ENCODE measurements around the gene KDM5A. TPM values are rescaled to one million over a fixed set of nuclear protein-coding genes. Genes with fewer than 3 reads are reported as not detected.
A peak's percentile ranks its signal among the peaks of the same experiment; 100 is the strongest.
"Not testable (repeated sequence)": the region's sequence is repeated elsewhere in the genome, so short reads cannot be mapped to it uniquely, and the experiment has no call there.

KDM5A gene
- polyA plus RNA-seq (2013, experiment 1 of 4), result 21.5 TPM
- polyA plus RNA-seq (2013, experiment 2 of 4), result 28.3 TPM
- polyA plus RNA-seq (2013, experiment 3 of 4), result 19.2 TPM
- polyA plus RNA-seq (2013, experiment 4 of 4), result 23.3 TPM

DNA sequence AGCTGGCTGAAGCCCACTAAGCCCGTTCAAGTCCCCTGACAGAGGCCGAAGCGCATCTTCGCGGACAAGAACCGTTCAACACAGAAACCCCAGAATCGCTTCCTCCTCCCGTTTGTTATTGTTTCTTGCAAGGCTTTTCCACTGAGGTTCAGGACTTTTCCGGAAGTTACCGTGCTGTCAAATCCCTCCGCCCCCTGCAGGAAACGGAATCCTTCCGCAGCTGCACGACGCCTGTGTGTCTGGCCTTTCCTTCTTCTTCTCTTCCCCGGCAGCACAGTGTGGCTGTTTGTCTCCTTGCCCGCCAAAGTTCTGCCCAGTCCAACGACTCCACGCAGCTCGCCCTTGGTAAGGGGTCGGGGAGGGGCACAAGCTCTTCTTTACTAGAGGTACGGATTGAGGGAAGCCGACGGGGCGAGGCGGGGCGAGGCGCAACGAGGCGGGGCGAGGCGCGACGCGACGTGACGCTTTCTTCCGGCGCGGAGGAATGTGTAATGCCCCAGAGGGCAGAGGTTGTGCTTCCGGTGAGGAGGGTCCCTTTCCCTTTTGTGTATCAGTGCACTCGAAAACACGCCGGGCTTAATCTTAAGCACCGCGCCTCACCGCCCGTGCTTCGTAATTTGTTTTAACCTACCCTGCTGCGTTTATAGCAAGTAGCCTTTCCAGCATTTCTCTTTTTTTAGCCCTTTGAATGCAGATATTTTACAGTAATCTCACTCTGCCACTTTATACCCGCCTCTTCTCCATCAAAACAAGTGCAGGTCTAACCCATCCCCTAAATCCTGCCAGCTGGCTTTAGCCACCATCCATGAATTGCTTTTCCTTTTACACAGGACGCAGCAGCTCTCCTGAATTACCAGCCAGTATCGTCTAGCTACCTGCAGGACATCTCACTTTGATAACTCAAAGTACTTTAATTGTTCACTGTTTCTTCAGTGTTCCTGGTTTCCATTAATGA, at the start of gene KDM5A:
Gene KDM5A, minus strand, starts transcription at position 179 of the 955 bp plus-strand sequence. CDS start 229 bp downstream, outside the sequence.
- no peaks in the 10 kb centered on the region for H3K4me1 ChIP-seq (ENCODE audit: control insufficient read depth, insufficient read depth, low read length)
- no peaks in the 10 kb centered on the region for H3K27me3 ChIP-seq (ENCODE audit: control insufficient read depth, insufficient read depth, low read length, poor library complexity, severe bottlenecking)
- WGBS, 2 experiments, result 1% methylated on average over 53 of the region's 53 CpGs
- no peaks in the 10 kb centered on the region for H3K9me3 ChIP-seq (ENCODE audit: control insufficient read depth, low read length)
- peak within 1 kb of the TSS; percentile 99 for H3K27ac ChIP-seq (ENCODE audit: insufficient read depth, low read depth, low read length, poor library complexity, severe bottlenecking)
- H3K4me3 ChIP-seq (ENCODE audit: insufficient read depth, low read depth, low read length), result peak within 1 kb of the TSS; percentile 85
- H3K36me3 ChIP-seq (ENCODE audit: control insufficient read depth, insufficient read depth, low read length), result no peaks in the 10 kb centered on the region

DNA sequence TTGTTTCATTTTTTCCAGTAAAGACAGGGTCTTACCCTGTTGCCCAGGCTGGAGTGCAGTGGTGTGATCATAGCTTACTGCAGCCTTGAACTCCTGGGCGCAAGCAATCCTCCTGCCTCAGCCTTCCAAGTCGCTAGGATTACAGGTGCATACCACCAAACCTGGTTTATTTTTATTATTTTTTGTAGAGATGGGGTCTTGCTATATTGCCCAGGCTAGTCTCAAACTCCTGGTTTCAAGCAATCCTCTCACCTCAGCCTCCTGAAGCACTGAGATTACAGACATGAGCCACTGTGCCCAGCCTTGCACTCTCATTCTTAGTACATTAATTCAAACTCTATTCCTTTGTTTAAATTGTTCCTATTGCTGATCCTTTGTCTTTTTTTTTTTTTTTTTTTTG, 46.6 kb upstream of the KDM5A start:
- not testable (repeated sequence) for H3K27me3 ChIP-seq (ENCODE audit: control insufficient read depth, insufficient read depth, low read length, poor library complexity, severe bottlenecking); H3K27ac ChIP-seq (ENCODE audit: insufficient read depth, low read depth, low read length, poor library complexity, severe bottlenecking); H3K9me3 ChIP-seq (ENCODE audit: control insufficient read depth, low read length); H3K4me1 ChIP-seq (ENCODE audit: control insufficient read depth, insufficient read depth, low read length); H3K4me3 ChIP-seq (ENCODE audit: insufficient read depth, low read depth, low read length)
- WGBS, 2 experiments, result 90 to 100% methylated on average over 2 of the region's 2 CpGs
- peaks cover 42% of the 10 kb centered on the region for H3K36me3 ChIP-seq (ENCODE audit: control insufficient read depth, insufficient read depth, low read length)

DNA sequence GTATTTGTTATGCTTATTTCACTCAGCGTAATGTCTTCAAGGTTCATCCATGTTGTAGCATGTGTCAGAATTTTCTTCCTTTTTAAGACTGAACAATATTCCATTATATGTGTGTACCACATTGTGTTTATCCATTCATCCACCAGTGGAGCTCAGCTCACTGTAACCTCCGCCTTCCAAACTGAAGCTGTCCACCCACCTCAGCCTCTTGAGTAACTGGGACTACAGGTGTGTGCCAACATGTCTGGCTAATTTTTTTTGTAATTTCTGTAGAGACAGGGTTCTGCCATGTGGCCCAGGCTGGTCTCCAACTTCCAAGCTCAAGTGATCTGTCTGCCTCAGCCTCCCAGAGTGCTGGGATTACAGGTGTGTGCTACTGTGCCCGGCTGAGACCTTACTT, 33.4 kb upstream of the KDM5A start:
- Histone ChIP-seq H3K9me3 (ENCODE audit: control insufficient read depth, low read length) (no peaks in the 10 kb centered on the region), H3K27me3 (ENCODE audit: control insufficient read depth, insufficient read depth, low read length, poor library complexity, severe bottlenecking) (no peaks in the 10 kb centered on the region), H3K4me3 (ENCODE audit: insufficient read depth, low read depth, low read length) (no peak overlapping the region), H3K4me1 (ENCODE audit: control insufficient read depth, insufficient read depth, low read length) (no peaks in the 10 kb centered on the region), H3K27ac (ENCODE audit: insufficient read depth, low read depth, low read length, poor library complexity, severe bottlenecking) (no peak overlapping the region), H3K36me3 (ENCODE audit: control insufficient read depth, insufficient read depth, low read length) (peaks cover 30% of the 10 kb centered on the region)
- 87 to 90% methylated on average over 3 of the region's 3 CpGs for WGBS, 2 experiments

DNA sequence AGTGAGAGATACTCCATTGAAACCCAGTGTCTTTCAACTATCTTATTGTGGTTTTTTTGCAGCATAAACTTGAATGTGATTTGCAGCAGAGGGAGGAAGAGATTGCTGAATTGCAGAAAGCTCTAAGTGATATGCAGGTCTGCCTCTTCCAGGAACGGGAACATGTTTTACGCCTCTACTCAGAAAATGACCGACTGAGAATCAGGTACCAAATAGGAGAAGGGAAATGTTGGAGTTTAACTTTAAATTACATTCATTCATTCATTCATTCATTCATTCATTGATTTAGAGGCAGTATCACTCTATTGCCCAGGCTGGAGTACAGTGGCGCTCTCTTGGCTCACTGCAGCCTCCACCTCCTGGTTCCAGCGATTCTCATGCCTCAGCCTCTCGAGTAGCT, 29.3 kb upstream of the KDM5A start:
- Histone ChIP-seq H3K9me3 (ENCODE audit: control insufficient read depth, low read length) (no peaks in the 10 kb centered on the region), H3K36me3 (ENCODE audit: control insufficient read depth, insufficient read depth, low read length) (peaks cover 32% of the 10 kb centered on the region), H3K4me3 (ENCODE audit: insufficient read depth, low read depth, low read length) (no peak overlapping the region), H3K27ac (ENCODE audit: insufficient read depth, low read depth, low read length, poor library complexity, severe bottlenecking) (no peak overlapping the region), H3K27me3 (ENCODE audit: control insufficient read depth, insufficient read depth, low read length, poor library complexity, severe bottlenecking) (no peaks in the 10 kb centered on the region), H3K4me1 (ENCODE audit: control insufficient read depth, insufficient read depth, low read length) (no peaks in the 10 kb centered on the region)
- 94 to 97% methylated on average over 5 to 6 of the region's 6 CpGs for WGBS, 2 experiments

DNA sequence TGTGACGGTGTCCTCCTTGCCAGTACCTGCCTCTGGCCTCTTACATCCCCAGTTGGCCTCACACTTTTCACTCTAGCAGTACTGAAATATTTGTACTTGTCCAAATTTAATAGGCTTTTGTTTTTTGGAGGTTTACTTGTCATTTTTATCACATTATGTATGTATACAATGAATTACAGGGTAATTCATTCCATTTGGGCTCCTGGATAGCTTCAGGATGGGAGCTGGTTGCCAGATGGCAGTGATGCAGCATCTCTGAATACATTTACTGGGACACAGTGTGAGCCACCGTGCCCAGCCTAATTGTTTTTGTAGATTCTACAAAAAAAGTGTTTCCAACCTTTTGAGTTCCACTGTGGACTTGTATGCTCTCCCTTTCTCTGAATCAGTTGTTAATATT, 25.7 kb upstream of the KDM5A start:
- WGBS, 2 experiments, result 97 to 100% methylated on average over 2 of the region's 2 CpGs
- Histone ChIP-seq H3K27me3 (ENCODE audit: control insufficient read depth, insufficient read depth, low read length, poor library complexity, severe bottlenecking) (no peaks in the 10 kb centered on the region), H3K36me3 (ENCODE audit: control insufficient read depth, insufficient read depth, low read length) (peaks cover 60% of the 10 kb centered on the region)

DNA sequence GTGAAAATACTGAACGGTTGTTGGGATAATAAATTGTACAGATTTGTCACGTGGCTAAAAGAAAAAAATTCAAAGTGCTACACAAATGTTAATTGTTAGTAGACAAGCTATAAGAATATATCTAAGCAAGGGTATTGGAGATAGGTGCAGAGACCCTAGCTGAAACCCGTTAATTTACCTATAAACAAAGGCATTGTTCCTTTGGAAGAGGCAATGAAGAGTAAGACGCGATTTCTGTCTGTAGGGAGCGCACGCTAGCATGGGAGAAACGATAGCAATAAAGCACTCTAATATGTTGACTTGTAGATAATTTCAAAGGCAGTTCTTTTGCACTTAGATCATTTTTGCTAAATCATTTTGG, 12.9 kb upstream of the KDM5A start:
- Histone ChIP-seq H3K27me3 (ENCODE audit: control insufficient read depth, insufficient read depth, low read length, poor library complexity, severe bottlenecking) (no peaks in the 10 kb centered on the region), H3K36me3 (ENCODE audit: control insufficient read depth, insufficient read depth, low read length) (peaks cover 5% of the 10 kb centered on the region), H3K4me1 (ENCODE audit: control insufficient read depth, insufficient read depth, low read length) (peaks cover 5% of the 10 kb centered on the region), H3K27ac (ENCODE audit: insufficient read depth, low read depth, low read length, poor library complexity, severe bottlenecking) (peak overlapping the region; percentile 84), H3K4me3 (ENCODE audit: insufficient read depth, low read depth, low read length) (peak overlapping the region; percentile 89), H3K9me3 (ENCODE audit: control insufficient read depth, low read length) (no peaks in the 10 kb centered on the region)
- 0% methylated on average over 6 to 8 of the region's 8 CpGs for WGBS, 2 experiments

More for the DNA sequence above, 25.7 kb upstream of the KDM5A start:
- no peak overlapping the region for H3K4me3 ChIP-seq (ENCODE audit: insufficient read depth, low read depth, low read length)
- no peaks in the 10 kb centered on the region for H3K9me3 ChIP-seq (ENCODE audit: control insufficient read depth, low read length)
- H3K4me1 ChIP-seq (ENCODE audit: control insufficient read depth, insufficient read depth, low read length), result no peaks in the 10 kb centered on the region
- no peak overlapping the region for H3K27ac ChIP-seq (ENCODE audit: insufficient read depth, low read depth, low read length, poor library complexity, severe bottlenecking)

DNA sequence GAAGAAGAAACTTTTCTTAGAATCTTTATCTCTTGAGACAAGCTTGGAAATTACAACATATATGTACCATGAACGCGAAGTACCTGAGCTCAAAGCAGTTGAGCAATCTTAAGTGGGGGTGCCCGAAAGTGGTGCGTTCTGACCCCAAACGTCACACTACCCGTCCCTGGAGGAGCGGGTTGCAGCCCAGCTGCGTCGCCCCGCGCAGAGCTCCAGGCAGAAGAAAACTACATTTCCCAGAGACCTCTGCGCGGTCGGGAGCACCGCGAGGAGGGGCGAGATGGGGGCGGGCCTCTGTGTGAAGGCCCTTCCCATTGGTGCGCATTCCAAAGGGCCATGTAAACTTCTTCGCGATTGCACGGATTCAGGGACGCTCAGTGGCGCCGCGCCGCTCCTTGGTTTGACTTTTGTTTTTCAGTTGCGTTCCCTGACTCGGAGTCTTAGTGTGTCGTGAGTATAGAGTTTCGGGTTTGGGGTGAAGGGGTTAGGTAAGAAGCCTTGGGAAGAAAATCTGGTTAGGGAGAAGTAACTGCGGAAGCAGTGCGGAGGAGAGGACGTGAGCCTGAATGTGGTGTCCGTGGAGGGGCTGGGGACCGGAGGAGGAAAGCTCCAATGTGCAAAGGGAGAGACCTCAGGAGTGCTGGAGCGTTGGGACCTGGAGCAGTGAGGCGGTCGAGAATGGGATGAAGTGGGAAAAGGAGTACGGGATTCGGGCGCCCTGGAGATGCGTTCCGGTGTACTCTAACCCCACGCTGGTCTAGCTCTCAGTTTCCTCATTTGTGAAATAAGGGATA, 12.3 kb upstream of the KDM5A start, which contains the start of gene CCDC77:
Gene CCDC77, plus strand, starts transcription at position 410 of the 794 bp plus-strand sequence. CDS start 7,740 bp downstream, outside the sequence.
- Histone ChIP-seq H3K36me3 (ENCODE audit: control insufficient read depth, insufficient read depth, low read length) (peaks cover 5% of the 10 kb centered on the region), H3K27ac (ENCODE audit: insufficient read depth, low read depth, low read length, poor library complexity, severe bottlenecking) (peak within 1 kb of the TSS; percentile 84), H3K9me3 (ENCODE audit: control insufficient read depth, low read length) (no peaks in the 10 kb centered on the region), H3K27me3 (ENCODE audit: control insufficient read depth, insufficient read depth, low read length, poor library complexity, severe bottlenecking) (no peaks in the 10 kb centered on the region), H3K4me1 (ENCODE audit: control insufficient read depth, insufficient read depth, low read length) (peaks cover 5% of the 10 kb centered on the region), H3K4me3 (ENCODE audit: insufficient read depth, low read depth, low read length) (peak within 1 kb of the TSS; percentile 89)
- 0 to 1% methylated on average over 45 of the region's 45 CpGs for WGBS, 2 experiments

DNA sequence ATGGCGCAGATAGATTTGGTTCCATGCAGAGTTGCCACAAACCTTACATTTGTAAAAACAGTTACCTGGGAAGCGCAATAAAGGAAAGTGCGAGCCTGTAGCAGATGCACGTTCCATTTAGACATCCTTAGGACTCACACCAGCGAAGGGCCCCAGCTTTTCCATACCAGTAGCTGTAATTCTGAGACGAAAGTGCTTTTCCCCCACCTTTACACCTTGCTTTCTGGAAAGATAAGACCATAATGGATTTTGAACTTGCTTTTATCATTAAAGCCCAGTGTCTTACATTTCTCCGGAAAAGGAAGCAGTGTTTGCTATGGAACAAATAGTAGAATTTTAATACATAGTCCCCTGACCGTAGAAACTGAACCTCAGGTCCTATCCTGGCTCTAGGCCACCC, 11.7 kb upstream of the KDM5A start:
- Histone ChIP-seq H3K36me3 (ENCODE audit: control insufficient read depth, insufficient read depth, low read length) (no peaks in the 10 kb centered on the region), H3K4me3 (ENCODE audit: insufficient read depth, low read depth, low read length) (peak overlapping the region; percentile 89), H3K27ac (ENCODE audit: insufficient read depth, low read depth, low read length, poor library complexity, severe bottlenecking) (no peak overlapping the region), H3K9me3 (ENCODE audit: control insufficient read depth, low read length) (no peaks in the 10 kb centered on the region), H3K27me3 (ENCODE audit: control insufficient read depth, insufficient read depth, low read length, poor library complexity, severe bottlenecking) (no peaks in the 10 kb centered on the region), H3K4me1 (ENCODE audit: control insufficient read depth, insufficient read depth, low read length) (peaks cover 5% of the 10 kb centered on the region)
- 81 to 84% methylated on average over 7 to 8 of the region's 8 CpGs for WGBS, 2 experiments

DNA sequence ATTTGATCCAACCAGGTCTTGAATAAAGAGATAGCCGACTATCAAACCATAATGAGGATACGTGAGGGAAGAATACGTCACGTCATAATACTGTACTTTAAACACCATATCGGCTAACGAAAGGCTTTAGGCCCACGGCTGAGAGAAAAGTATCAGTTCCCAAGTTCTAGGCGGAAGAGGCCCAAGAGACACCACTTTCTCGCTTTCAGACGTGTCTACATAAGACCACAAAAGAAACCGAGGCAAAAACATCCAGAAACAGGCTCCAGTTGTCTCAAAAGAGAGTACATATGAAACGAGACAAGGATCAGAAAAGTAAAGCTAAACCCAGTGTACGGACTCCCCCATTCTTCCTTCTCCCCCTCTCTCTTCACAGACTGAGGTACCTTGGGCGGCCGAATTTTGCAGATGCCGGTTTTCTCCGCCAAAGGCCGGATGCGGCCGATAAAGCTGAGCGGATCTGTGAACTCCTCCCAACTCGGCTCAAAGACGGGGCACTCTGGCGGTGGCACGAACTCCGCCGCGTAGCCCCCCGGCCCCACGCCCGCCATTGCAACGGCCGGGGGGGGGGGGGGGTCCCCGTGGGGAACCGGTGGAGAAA, 479 bp downstream of the KDM5A start:
- Histone ChIP-seq H3K4me1 (ENCODE audit: control insufficient read depth, insufficient read depth, low read length) (no peaks in the 10 kb centered on the region), H3K27ac (ENCODE audit: insufficient read depth, low read depth, low read length, poor library complexity, severe bottlenecking) (peak overlapping the region; percentile 99), H3K27me3 (ENCODE audit: control insufficient read depth, insufficient read depth, low read length, poor library complexity, severe bottlenecking) (no peaks in the 10 kb centered on the region), H3K4me3 (ENCODE audit: insufficient read depth, low read depth, low read length) (peak overlapping the region; percentile 85), H3K36me3 (ENCODE audit: control insufficient read depth, insufficient read depth, low read length) (no peaks in the 10 kb centered on the region), H3K9me3 (ENCODE audit: control insufficient read depth, low read length) (no peaks in the 10 kb centered on the region)
- 1 to 2% methylated on average over 35 of the region's 35 CpGs for WGBS, 2 experiments

All from ectodermal cell (in vitro differentiated cells).